A673 (cell line): Measurements from ENCODE around the gene SLC1A4. TPM values are rescaled to one million over a fixed set of nuclear protein-coding genes. Genes with fewer than 3 reads are reported as not detected.

ENCODE experiments used
- BruUV-seq: library from RNA; stranded (reverse); fragments of 400-500 nt; replicated peaks from 2 replicates; lab custom pipeline; 2021; lab: Mats Ljungman, UMichigan
- CTCF ChIA-PET: fragments of 300-600 bp; sonication (Branson Sonifier 250); formaldehyde crosslinking; loops from one replicate; lab custom pipeline; 2022; ENCODE audit warnings: antibody characterized with exemption; lab: Charles Lee
- POLR2A ChIA-PET: fragments of 300-600 bp; sonication (Branson Sonifier 250); formaldehyde crosslinking; loops from one replicate; lab custom pipeline; 2022; ENCODE audit warnings: antibody characterized with exemption; ENCODE audit not compliant: low non-redundant PET; lab: Charles Lee
- DNase-seq: peaks from one replicate; pipeline ENCODE4 v3.0.0-alpha.2; 2015; ENCODE audit warnings: low spot score
- H3K27ac ChIP-seq: fragments of 200-600 bp; sonication (generic); 2 replicates; pipeline ENCODE4 v1.5.1; 2016; ENCODE audit warnings: mixed run types, low read depth, mild to moderate bottlenecking, mixed read lengths, antibody characterized with exemption, low read length; ENCODE audit not compliant: poor library complexity, severe bottlenecking
- H3K27me3 ChIP-seq: fragments of 200-600 bp; sonication (generic); replicated peaks from 2 replicates; pipeline ENCODE4 v1.6.1; 2017; ENCODE audit warnings: mixed run types, low read depth, mild to moderate bottlenecking, mixed read lengths, antibody characterized with exemption, low read length; ENCODE audit not compliant: insufficient read depth, poor library complexity
- H3K36me3 ChIP-seq: fragments of 200-600 bp; sonication (generic); 2 replicates; pipeline ENCODE4 v1.6.1; 2016; ENCODE audit warnings: mixed run types, mild to moderate bottlenecking, mixed read lengths, antibody characterized with exemption, low read length; ENCODE audit not compliant: insufficient read depth, poor library complexity, severe bottlenecking
- H3K4me1 ChIP-seq: fragments of 200-600 bp; sonication (generic); 2 replicates; pipeline ENCODE4 v1.6.1; 2017; ENCODE audit warnings: mixed run types, mild to moderate bottlenecking, mixed read lengths, antibody characterized with exemption, low read length; ENCODE audit not compliant: insufficient read depth, poor library complexity, severe bottlenecking
- H3K4me3 ChIP-seq: fragments of 200-600 bp; sonication (generic); 2 replicates; pipeline ENCODE4 v1.5.1; 2016; ENCODE audit warnings: low read depth, mixed run types, mild to moderate bottlenecking, mixed read lengths, low read length; ENCODE audit not compliant: poor library complexity, severe bottlenecking
- H3K9me3 ChIP-seq: fragments of 200-600 bp; sonication (generic); 2 replicates; pipeline ENCODE4 v1.6.1; 2016; ENCODE audit warnings: mixed run types, low read depth, mild to moderate bottlenecking, mixed read lengths, antibody characterized with exemption, low read length; ENCODE audit not compliant: poor library complexity, severe bottlenecking
- CTCF ChIP-seq: fragments of 300-800, 200-600 bp; sonication (generic); conservative IDR thresholded peaks from 2 replicates; pipeline ENCODE4 v1.5.1; 2017; ENCODE audit warnings: low read depth, mild to moderate bottlenecking, antibody characterized with exemption, low read length, moderate library complexity, mixed read lengths
- EZH2 ChIP-seq: fragments of 200-600 bp; sonication (generic); IDR thresholded peaks from 2 replicates; pipeline ENCODE4 v1.6.1; 2017; ENCODE audit warnings: borderline replicate concordance, low read depth, mild to moderate bottlenecking, mixed read lengths, antibody characterized with exemption, low read length; ENCODE audit not compliant: poor library complexity, severe bottlenecking
- intact Hi-C: fragments of 100-400 bp; cut with micrococcal nuclease; formaldehyde crosslinking; loops from one replicate; pipeline ENCODE4 v1.10.0; 2022; ENCODE audit not compliant: unreplicated experiment
- total RNA-seq: library from RNA; stranded (reverse); gene quantifications from 2 replicates; pipeline ENCODE4 v1.2.3, GENCODE V29; 2021

SLC1A4 gene
- total RNA-seq, 1 experiment from 2014 or later = 78.1 TPM

- H3K4me3 ChIP-seq = no peak overlapping the region
- no peak overlapping the region for H3K27ac ChIP-seq
- no peaks in the 10 kb centered on the region for H3K4me1 ChIP-seq
- H3K9me3 ChIP-seq = no peaks in the 10 kb centered on the region
- CTCF ChIA-PET = no interaction called here
- intact Hi-C loops = no loop called here
- DNase-seq = no peak
- H3K36me3 ChIP-seq = no peaks in the 10 kb centered on the region
- H3K27me3 ChIP-seq = no peaks in the 10 kb centered on the region
- BruUV-seq = no TSS peak
- POLR2A ChIA-PET = no interaction called here
- no peak for TF ChIP-seq EZH2
- TF ChIP-seq CTCF = no peak
Observed at GRCh38 chr2:64970495-64970894, 18.7 kb upstream of the SLC1A4 start.

GRCh38 chr2:64972426-64972825 is 16.8 kb upstream of the SLC1A4 start:
- BruUV-seq = no TSS peak
- Histone ChIP-seq H3K4me3 (no peak overlapping the region), H3K9me3 (no peaks in the 10 kb centered on the region), H3K36me3 (no peaks in the 10 kb centered on the region), H3K4me1 (no peaks in the 10 kb centered on the region), H3K27ac (no peak overlapping the region), H3K27me3 (no peaks in the 10 kb centered on the region)
- no peak for DNase-seq
- POLR2A ChIA-PET = interaction anchor here (1.4 kb wide), 1 partner anchor 14 kb away, joined by 3 read pairs; no protein-coding TSS in a partner anchor
- TF ChIP-seq EZH2 (no peak), CTCF (no peak)
- intact Hi-C loops = no loop called here
- CTCF ChIA-PET = no interaction called here

GRCh38 chr2:64972876-64973275 is 16.3 kb upstream of the SLC1A4 start:
- no peak for DNase-seq
- TF ChIP-seq EZH2 = no peak
- no peak for TF ChIP-seq CTCF
- H3K27me3 ChIP-seq = no peaks in the 10 kb centered on the region
- H3K9me3 ChIP-seq = no peaks in the 10 kb centered on the region
- CTCF ChIA-PET = no interaction called here
- H3K4me1 ChIP-seq = no peaks in the 10 kb centered on the region
- no peaks in the 10 kb centered on the region for H3K36me3 ChIP-seq
- POLR2A ChIA-PET = interaction anchor here (1.4 kb wide), 1 partner anchor 15 kb away, joined by 3 read pairs; no protein-coding TSS in a partner anchor
- no peak overlapping the region for H3K4me3 ChIP-seq
- intact Hi-C loops = no loop called here
- no peak overlapping the region for H3K27ac ChIP-seq
- no TSS peak for BruUV-seq
